OCI-LY3 (cell line): Measurements from ENCODE around the gene RAB5IF.

Experiments
- H2AFZ ChIP-seq: fragments of 200-600, 300-600 bp; shearing (Covaris generic); 2 replicates; pipeline ENCODE4 v1.6.0; 2014; ENCODE audit warnings: antibody characterized with exemption, low read depth, low read length
- H3K27ac ChIP-seq: fragments of 200-600, 300-600 bp; sonication (generic); 2 replicates; pipeline ENCODE4 v1.5.1; 2014; ENCODE audit warnings: mild to moderate bottlenecking, low read length, moderate library complexity, mixed read lengths
- H3K27me3 ChIP-seq: fragments of 200-600, 300-600 bp; sonication (generic); 2 replicates; pipeline ENCODE4 v1.6.1; 2014; ENCODE audit warnings: low read depth, low read length, mixed read lengths
- H3K36me3 ChIP-seq: fragments of 200-600, 300-600 bp; sonication (generic); replicated peaks from 2 replicates; pipeline ENCODE3; 2014; ENCODE audit warnings: low read depth, low read length, mixed read lengths
- H3K4me1 ChIP-seq: fragments of 300-600, 200-600 bp; sonication (generic); 2 replicates; pipeline ENCODE4 v1.6.1; 2014; ENCODE audit warnings: low read length, mixed read lengths
- H3K4me2 ChIP-seq: fragments of 200-600, 300-600 bp; sonication (generic); 2 replicates; pipeline ENCODE4 v1.6.1; 2014; ENCODE audit warnings: low read length, mixed read lengths
- H3K4me3 ChIP-seq: fragments of 300-600, 200-600 bp; sonication (generic); 2 replicates; pipeline ENCODE4 v1.5.1; 2014; ENCODE audit warnings: antibody characterized with exemption, mild to moderate bottlenecking, low read length, moderate library complexity
- H3K79me2 ChIP-seq: fragments of 300-600, 200-600 bp; shearing (Covaris generic); 2 replicates; pipeline ENCODE4 v1.6.1; 2014; ENCODE audit warnings: mild to moderate bottlenecking, low read length, mixed read lengths
- H3K9ac ChIP-seq: fragments of 300-600, 200-600 bp; shearing (Covaris generic); 2 replicates; pipeline ENCODE4 v1.6.0; 2014; ENCODE audit warnings: mild to moderate bottlenecking, low read length, moderate library complexity
- H3K9me3 ChIP-seq: fragments of 200-600, 300-600 bp; shearing (Covaris generic); 2 replicates; pipeline ENCODE4 v1.6.1; 2014; ENCODE audit warnings: low read length, mixed read lengths; ENCODE audit not compliant: insufficient read depth
- H4K20me1 ChIP-seq: fragments of 200-600, 300-600 bp; sonication (generic); 2 replicates; pipeline ENCODE4 v1.6.1; 2016; ENCODE audit warnings: low read length, mixed read lengths; ENCODE audit not compliant: insufficient read depth
- CTCF ChIP-seq: fragments of 200-600, 300-600 bp; sonication (generic); IDR thresholded peaks from 2 replicates; pipeline ENCODE4 v1.5.1; 2014; ENCODE audit warnings: antibody characterized with exemption, low read length, low read depth
- EZH2phosphoT487 ChIP-seq: fragments of 200-600 bp; shearing (Covaris generic); IDR thresholded peaks from 2 replicates; pipeline ENCODE4 v1.6.1; 2018; ENCODE audit warnings: antibody characterized with exemption, mixed run types, low read depth

The RAB5IF gene

GRCh38 chr20:36658300-36658699 is 52.7 kb downstream of the RAB5IF start:
- Histone ChIP-seq H3K79me2 (no peaks in the 10 kb centered on the region), H3K36me3 (no peaks in the 10 kb centered on the region)

More at GRCh38 chr20:36658300-36658699, 52.7 kb downstream of the RAB5IF start:
- H3K27me3 ChIP-seq: no peaks in the 10 kb centered on the region
- TF ChIP-seq EZH2phosphoT487 (no peak), CTCF (no peak)
- H4K20me1 ChIP-seq: no peaks in the 10 kb centered on the region
- no peaks in the 10 kb centered on the region for H3K9me3 ChIP-seq
- no peak overlapping the region for H3K4me3 ChIP-seq
- H2AFZ ChIP-seq: no peak overlapping the region
- no peak overlapping the region for H3K9ac ChIP-seq
- H3K27ac ChIP-seq: no peak overlapping the region
- H3K4me2 ChIP-seq: no peak overlapping the region
- H3K4me1 ChIP-seq: no peaks in the 10 kb centered on the region
